ENCODE data around the gene ZNF324. TPM values are rescaled to one million over a fixed set of nuclear protein-coding genes. Genes with fewer than 3 reads are reported as not detected.

The ZNF324 gene
- polyA plus RNA-seq, 1 donor (not counting 4 experiments of a cell fraction or from before 2014, with no cell fraction given): 5.0 TPM

- no peak overlapping the region for H3K27ac ChIP-seq (ENCODE audit: control insufficient read depth, insufficient read depth, low read length)
- no peak overlapping the region for H3K4me3 ChIP-seq (ENCODE audit: control insufficient read depth in 2 of 3, extremely low read depth in 1 of 3, insufficient read depth in 2 of 3, low read depth in 1 of 3, low read length in 3 of 3)
- H3K9ac ChIP-seq (ENCODE audit: control insufficient read depth, extremely low read depth, insufficient read depth, low read length): no peak overlapping the region
- no peaks in the 10 kb centered on the region for H4K20me1 ChIP-seq (ENCODE audit: control insufficient read depth, extremely low read depth, insufficient read depth, low read length)
- no peaks in the 10 kb centered on the region for H3K9me1 ChIP-seq (ENCODE audit: control insufficient read depth, extremely low read depth, insufficient read depth, low read length)
- no peak for FAIRE-seq
- H3K36me3 ChIP-seq (ENCODE audit: control insufficient read depth in 2 of 2, extremely low read depth in 1 of 2, insufficient read depth in 2 of 2, low read length in 2 of 2): peaks cover 14 to 17% of the 10 kb centered on the region in 2 experiments
- peaks cover 16% of the 10 kb centered on the region for H3K4me1 ChIP-seq (ENCODE audit: control insufficient read depth, extremely low read depth, insufficient read depth, low read length)
- H3K9me3 ChIP-seq (ENCODE audit: control insufficient read depth, low read depth, low read length): peaks cover 37% of the 10 kb centered on the region
- no peak overlapping the region for H3K4me2 ChIP-seq (ENCODE audit: control insufficient read depth, extremely low read depth, insufficient read depth, low read depth, low read length)
- no peaks in the 10 kb centered on the region for H3K27me3 ChIP-seq (ENCODE audit: control insufficient read depth, extremely low read depth, insufficient read depth, low read length)
- dilution Hi-C loops (cut with MboI; ENCODE audit: extremely low pct_ligation_motif_present, low sequenced_read_pairs): no loop called here
- TF ChIP-seq EZH2 (IDR thresholded peaks at IDR 0.05; ENCODE audit: low read length) (no peak), CTCF (optimal IDR thresholded peaks at IDR 0.05 in 1 of 3, IDR thresholded peaks at IDR 0.05 in 1 of 3, conservative IDR thresholded peaks at IDR 0.05 in 1 of 3; ENCODE audit: extremely low read depth in 1 of 3, insufficient read depth in 2 of 3, low read length in 3 of 3) (no peak)
- no peak overlapping the region for H2AFZ ChIP-seq (ENCODE audit: control insufficient read depth, low read length)
- H3K79me2 ChIP-seq (ENCODE audit: control insufficient read depth, insufficient read depth, low read length): no peaks in the 10 kb centered on the region
- DNase-seq (ENCODE audit: low read depth, low spot score): no peak
Observed at GRCh38 chr19:58429745-58430144, 37.1 kb upstream of the ZNF324 start.

GRCh38 chr19:58434217-58434616 is 32.7 kb upstream of the ZNF324 start:
- H3K27ac ChIP-seq (ENCODE audit: control insufficient read depth, insufficient read depth, low read length): no peak overlapping the region
- no peaks in the 10 kb centered on the region for H4K20me1 ChIP-seq (ENCODE audit: control insufficient read depth, extremely low read depth, insufficient read depth, low read length)
- DNase-seq (ENCODE audit: low read depth, low spot score) (no peak), FAIRE-seq (no peak)
- no peaks in the 10 kb centered on the region for H3K27me3 ChIP-seq (ENCODE audit: control insufficient read depth, extremely low read depth, insufficient read depth, low read length)
- H3K4me3 ChIP-seq (ENCODE audit: control insufficient read depth in 2 of 3, extremely low read depth in 1 of 3, insufficient read depth in 2 of 3, low read depth in 1 of 3, low read length in 3 of 3): no peak overlapping the region
- H3K9ac ChIP-seq (ENCODE audit: control insufficient read depth, extremely low read depth, insufficient read depth, low read length): no peak overlapping the region
- H3K36me3 ChIP-seq (ENCODE audit: control insufficient read depth in 2 of 2, extremely low read depth in 1 of 2, insufficient read depth in 2 of 2, low read length in 2 of 2): peaks cover 17 to 21% of the 10 kb centered on the region in 2 experiments
- H3K9me3 ChIP-seq (ENCODE audit: control insufficient read depth, low read depth, low read length): peaks cover 46% of the 10 kb centered on the region
- no peaks in the 10 kb centered on the region for H3K9me1 ChIP-seq (ENCODE audit: control insufficient read depth, extremely low read depth, insufficient read depth, low read length)
- no peak overlapping the region for H2AFZ ChIP-seq (ENCODE audit: control insufficient read depth, low read length)
- no peak overlapping the region for H3K4me2 ChIP-seq (ENCODE audit: control insufficient read depth, extremely low read depth, insufficient read depth, low read depth, low read length)
- H3K79me2 ChIP-seq (ENCODE audit: control insufficient read depth, insufficient read depth, low read length): peaks cover 3% of the 10 kb centered on the region
- dilution Hi-C loops (cut with MboI; ENCODE audit: extremely low pct_ligation_motif_present, low sequenced_read_pairs): no loop called here
- no peak for TF ChIP-seq CTCF (optimal IDR thresholded peaks at IDR 0.05 in 1 of 3, IDR thresholded peaks at IDR 0.05 in 1 of 3, conservative IDR thresholded peaks at IDR 0.05 in 1 of 3; ENCODE audit: extremely low read depth in 1 of 3, insufficient read depth in 2 of 3, low read length in 3 of 3)
- no peak for TF ChIP-seq EZH2 (IDR thresholded peaks at IDR 0.05; ENCODE audit: low read length)
- peaks cover 2% of the 10 kb centered on the region for H3K4me1 ChIP-seq (ENCODE audit: control insufficient read depth, extremely low read depth, insufficient read depth, low read length)
